A549 treated with dexamethasone at 1 μM for 4 hours (cell line): ENCODE data around the gene TCTN3. TPM values are rescaled to one million over a fixed set of nuclear protein-coding genes. Genes with fewer than 3 reads are reported as not detected.

Source experiments
- total RNA-seq: library from RNA; stranded (reverse); fragments of 200-300 nt; extraction: Qiagen RNA extraction; gene quantifications from 5 replicates; pipeline ENCODE4 v1.2.3, GENCODE V29; 2022

The TCTN3 gene, protein sequence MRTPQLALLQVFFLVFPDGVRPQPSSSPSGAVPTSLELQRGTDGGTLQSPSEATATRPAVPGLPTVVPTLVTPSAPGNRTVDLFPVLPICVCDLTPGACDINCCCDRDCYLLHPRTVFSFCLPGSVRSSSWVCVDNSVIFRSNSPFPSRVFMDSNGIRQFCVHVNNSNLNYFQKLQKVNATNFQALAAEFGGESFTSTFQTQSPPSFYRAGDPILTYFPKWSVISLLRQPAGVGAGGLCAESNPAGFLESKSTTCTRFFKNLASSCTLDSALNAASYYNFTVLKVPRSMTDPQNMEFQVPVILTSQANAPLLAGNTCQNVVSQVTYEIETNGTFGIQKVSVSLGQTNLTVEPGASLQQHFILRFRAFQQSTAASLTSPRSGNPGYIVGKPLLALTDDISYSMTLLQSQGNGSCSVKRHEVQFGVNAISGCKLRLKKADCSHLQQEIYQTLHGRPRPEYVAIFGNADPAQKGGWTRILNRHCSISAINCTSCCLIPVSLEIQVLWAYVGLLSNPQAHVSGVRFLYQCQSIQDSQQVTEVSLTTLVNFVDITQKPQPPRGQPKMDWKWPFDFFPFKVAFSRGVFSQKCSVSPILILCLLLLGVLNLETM
- 38.7 to 47.6 TPM (median 43.1 TPM) in 5 replicates for total RNA-seq

DNA sequence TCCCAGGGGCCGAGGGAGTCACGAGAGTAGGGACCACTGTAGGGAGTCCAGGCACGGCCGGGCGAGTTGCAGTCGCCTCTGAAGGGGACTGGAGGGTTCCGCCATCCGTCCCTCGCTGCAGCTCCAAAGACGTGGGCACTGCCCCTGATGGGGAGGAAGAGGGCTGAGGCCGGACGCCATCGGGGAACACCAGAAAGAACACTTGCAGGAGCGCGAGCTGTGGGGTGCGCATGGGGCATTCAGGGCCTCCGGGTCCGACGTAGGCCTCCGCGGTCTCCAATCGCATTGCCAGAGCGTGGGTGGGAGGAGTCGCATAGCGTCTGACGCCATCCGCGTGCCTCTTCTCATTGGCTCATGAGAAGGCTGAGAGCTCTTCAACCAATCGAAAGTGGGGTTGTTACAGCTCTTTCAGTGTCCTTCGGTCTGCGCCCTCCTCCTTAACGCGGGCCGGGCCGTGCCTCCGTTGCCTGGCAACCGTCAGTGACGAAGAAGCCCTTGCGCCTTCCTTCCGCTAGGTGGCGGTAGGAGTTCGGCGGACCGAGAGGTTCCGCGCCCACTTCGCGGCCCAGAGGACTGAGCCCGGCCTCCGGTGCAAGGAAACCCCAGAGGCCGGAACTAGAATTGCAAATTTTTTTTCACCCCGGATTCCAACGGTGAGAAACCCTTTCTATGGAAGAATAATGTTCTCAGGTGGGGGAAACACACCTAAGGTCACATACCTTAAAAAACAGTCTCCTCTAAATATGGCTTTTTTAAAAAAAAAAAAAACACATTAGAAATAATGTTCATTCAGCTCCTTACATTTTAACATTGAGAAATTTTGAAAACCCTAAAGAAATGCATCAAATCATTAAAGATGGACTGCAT lies at the start of gene TCTN3:
TSS of gene TCTN3 (minus strand) at position 260 of the 867 bp plus-strand sequence. CDS start at position 232, 28 bp downstream.

DNA sequence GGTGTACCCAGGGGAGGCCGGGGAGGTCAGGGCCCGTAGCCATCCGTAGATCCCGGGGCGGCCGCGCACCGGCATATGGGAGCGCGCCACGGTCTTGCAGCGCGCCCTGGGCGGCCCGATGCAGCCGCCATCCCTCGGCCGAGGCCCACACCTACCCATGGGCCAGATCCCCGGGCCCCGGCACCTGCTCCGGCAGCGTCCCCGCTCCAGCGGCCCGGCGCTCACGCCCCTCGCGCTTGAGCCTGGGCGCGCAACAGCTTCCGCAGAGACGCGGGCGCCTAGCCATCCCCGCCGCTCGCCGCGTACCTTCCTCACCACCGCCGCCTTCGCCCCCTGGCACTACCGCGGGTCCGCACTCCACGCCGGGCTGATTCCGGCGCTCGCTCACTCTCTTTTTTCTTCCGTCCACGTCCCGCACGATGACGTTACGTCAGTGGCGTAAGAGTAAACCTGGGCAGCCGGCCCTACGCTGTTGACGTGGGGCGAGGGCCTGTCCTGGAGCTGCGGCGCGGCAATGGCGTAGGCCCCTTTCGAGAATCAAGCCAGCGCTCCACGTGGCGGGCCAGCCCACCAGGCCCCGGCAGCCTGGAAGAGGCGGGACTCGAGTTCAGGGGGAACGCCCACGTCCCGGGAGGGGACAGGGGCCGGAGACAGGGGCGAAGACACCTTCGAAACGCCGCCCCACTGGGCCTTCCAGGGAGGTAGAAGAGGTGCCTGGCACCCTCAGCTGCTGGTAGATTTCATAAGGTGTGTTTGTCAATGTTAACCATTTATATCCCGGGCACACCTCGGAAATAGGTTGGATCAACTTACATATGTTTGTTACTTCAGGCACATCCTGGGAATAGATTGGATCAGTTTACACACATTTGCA lies 37.2 kb downstream of the TCTN3 start, which contains the start of gene ALDH18A1:
TSS of gene ALDH18A1 (minus strand) at position 421 of the 874 bp plus-strand sequence. CDS start 3,334 bp downstream, outside the sequence.

Other genes starting within 250 kb of the TCTN3 start
- gene SORBS1, start 132.6 kb downstream of the TCTN3 start, total RNA-seq = 0.38 to 0.84 TPM (median 0.66 TPM) in 5 replicates
- 48.0 to 52.9 TPM (median 51.4 TPM) in 5 replicates for gene ALDH18A1, start 37.2 kb downstream of the TCTN3 start, total RNA-seq
- gene ENTPD1, start 62.2 kb upstream of the TCTN3 start, total RNA-seq = 0.06 to 0.20 TPM (median 0.15 TPM) in 4 of 5 replicates, not detected in the other
- gene CC2D2B, start 214.0 kb upstream of the TCTN3 start, total RNA-seq = 0.14 to 0.46 TPM (median 0.40 TPM) in 4 of 5 replicates, not detected in the other